HG03280 (cell line): ENCODE results near the gene WWOX.

Experiments used
- ATAC-seq: cut with Tn5 transposase; IDR thresholded peaks from one replicate; pipeline ENCODE4 v1.9.1; 2021; ENCODE audit warnings: mild to moderate bottlenecking, moderate library complexity; ENCODE audit not compliant: unreplicated experiment

The WWOX gene

DNA sequence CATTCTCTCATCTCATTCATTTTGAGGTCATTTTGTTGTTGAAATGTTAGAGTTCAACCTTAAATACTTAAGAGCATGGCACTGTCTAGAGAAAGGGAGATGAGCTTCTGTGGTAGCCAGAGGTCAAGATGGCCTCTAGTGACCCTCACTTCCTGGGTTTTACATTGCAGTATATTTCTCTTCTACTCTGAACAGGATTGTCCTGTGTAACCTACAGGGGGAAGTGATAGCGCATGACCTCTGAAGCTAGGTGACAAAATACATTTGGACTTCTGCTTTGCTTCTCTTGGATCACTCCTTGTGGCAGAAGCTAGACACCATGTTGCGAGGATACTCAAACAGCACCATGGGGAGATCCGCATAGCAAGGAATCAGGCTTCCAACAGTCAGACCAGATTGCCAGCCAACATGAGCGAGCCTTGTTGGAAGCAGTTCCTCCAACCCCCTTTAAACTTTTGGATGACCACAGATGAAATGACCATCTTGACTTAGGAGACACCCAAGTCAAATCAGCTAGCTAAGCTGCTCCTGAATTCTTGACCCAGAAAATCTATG is 752.7 kb downstream of the WWOX start:
- ATAC-seq: no peak

DNA sequence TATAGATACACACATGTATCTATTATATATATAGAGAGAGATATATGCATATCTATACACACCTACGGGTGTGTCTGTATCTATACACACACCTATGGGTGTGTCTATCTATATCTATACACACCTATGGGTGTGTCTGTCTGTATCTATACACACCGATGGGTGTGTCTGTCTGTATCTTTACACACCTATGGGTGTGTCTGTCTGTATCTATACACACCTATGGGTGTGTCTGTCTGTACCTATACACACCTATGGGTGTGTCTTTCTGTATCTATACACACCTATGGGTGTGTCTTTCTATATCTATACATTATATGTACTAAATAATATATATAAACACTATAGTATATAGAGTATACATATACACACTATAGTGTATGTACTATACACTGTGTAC is 762.6 kb downstream of the WWOX start:
- ATAC-seq: no peak

DNA sequence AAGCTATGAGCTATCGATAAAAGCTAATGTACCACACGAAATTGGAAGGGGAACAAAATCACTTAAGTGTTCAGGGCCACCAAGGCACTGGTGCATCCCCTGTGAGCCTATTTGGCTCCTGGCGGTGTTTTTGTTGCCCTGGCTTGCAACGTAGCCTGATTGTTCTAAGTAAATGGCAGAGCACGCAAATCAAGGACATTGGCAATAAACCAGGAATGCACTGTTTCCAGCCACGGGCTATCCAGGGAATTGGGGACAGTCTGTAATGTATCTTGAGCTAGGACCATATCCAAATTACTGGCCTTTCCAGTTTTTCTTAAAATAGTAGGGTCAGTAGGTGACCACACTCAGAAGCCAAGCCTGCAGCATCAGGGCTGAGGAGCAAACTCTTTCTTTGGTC is 767.1 kb downstream of the WWOX start:
- ATAC-seq: no peak

DNA sequence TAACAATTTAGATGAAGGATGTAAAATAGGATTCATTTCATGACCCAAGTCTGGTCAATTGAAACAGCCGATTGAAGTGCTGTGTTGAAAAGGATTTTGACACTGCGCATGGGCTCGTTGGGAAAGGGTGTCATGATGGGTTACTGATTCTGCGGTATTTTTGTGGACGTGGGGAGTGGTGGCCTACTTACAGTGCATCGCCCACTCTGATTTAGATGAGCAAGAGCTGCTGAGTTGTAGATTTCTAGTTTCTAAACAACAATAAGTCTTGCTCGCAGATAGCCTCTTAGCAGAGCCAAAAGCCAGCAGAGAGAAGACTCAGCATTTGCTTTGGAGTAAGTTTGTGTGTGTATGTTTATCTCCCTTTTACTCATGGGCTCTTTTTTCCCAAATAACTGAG is 770.0 kb downstream of the WWOX start:
- no peak for ATAC-seq

DNA sequence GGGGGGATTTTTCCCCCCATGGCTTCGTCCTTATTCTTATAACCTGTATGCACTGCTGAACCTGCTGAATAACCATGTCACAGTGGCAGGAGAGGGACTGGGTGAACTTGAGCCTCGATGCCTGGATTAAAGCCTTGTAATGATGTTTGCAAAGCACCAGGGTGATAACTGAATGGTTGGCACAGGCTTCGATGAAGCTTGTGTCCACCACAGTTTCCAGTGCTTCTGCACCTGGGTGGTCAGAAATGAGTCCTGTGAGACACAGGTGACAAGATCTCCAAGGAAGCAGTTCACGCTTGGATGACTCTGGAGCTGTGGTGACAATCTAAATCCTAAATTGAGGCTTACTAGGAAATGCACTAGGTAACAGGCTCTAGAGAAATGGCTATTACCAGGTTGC is 771.8 kb downstream of the WWOX start:
- ATAC-seq: no peak

DNA sequence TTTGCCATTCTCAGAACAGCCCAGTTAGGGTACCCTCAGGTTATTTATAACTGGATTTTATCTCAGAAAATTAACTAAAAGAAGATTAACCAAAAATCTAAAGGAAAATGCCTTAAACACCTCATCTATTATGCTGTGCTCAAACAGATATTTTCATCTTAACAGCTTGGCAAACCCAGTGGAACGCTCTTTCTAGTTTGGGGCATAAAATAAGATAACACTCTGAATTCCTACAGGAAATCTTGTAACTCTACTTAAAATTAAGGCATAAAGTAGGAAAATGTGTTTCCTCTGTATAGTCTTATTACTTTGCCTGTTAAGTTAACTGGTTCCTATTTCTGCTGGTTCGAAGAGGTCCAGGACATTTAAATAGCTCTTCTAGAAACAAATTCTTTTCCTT is 777.2 kb downstream of the WWOX start:
- ATAC-seq: no peak

DNA sequence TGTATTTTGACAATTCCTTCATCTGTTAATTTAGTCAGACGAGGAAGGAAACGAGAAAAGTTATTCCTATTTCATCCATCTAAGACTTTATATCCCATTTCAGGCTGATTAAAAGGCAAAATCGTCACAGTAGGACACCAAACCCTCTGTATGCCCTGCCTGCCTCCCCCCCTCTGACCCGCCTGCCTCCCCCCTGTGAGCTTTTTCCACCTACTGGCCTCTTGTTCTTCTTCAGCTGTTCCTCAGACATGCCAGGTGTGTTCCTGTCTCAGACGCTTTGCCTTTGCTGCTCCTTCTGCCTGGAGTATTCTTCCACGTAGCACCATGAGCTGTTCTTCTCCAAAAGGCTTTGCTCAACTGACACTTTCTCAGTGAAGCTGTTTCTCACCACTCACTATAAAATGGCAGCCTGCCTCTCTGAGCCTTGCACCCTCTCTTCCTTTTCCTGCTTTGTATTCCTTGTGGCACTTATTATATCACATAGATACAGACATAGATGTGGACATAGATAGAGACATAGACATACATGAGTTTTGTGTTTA is 777.7 kb downstream of the WWOX start:
- ATAC-seq: no peak

DNA sequence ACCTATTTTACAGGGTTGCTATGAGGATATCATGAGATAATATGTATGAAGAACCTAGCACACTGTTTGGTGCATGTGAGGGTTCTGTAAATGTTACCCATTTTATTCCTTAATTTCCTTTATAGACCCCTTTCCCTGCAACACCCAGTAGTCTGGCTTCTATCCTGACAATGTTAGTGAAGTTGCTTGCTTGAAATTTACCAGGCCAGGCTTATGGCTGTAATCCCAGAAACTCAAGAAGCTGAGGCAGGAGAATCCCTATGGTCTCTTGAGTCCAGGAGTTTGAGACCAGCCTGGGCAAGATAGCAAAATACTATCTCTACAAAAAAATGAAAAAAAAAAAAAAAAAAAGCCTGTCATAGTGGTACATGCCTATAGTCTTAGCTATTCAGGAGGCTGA is 779.1 kb downstream of the WWOX start:
- no peak for ATAC-seq

DNA sequence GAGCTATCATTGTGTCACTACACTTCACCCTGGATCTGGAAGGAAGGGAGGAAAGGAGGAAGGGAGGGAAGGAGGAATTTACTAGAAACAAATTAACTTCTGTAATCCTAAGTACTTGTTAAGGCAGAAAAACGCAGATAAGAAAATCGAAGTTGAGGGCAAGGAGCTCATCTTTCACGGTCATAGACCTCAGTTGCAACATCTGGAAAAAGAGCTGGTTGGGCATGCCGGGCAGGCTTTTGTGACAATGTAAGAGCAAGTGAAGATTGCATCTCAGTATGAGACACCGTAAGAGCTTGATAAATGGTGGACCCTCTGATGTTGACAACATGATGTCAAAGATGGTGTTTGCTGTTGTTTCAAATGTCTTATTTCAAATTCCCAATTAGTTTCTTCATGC is 779.6 kb downstream of the WWOX start:
- ATAC-seq: no peak

DNA sequence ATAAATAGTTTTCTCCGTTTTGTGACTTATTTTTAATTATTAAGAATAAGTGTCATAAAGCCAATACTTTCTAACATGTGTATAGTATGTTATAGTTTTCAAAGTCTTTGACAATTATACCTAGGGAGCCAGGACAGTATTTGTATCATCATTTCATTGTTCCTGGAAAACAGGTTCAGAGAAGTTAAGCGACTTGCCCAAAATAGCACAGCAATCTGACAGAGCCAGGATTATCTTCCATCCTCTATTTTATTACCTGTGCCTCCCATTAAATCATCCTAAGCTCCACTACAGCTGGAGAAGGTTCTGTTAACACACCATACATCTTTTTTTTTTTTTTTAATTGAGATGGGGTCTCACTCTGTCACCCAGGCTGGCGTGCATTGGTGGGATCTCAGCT is 782.7 kb downstream of the WWOX start:
- no peak for ATAC-seq

DNA sequence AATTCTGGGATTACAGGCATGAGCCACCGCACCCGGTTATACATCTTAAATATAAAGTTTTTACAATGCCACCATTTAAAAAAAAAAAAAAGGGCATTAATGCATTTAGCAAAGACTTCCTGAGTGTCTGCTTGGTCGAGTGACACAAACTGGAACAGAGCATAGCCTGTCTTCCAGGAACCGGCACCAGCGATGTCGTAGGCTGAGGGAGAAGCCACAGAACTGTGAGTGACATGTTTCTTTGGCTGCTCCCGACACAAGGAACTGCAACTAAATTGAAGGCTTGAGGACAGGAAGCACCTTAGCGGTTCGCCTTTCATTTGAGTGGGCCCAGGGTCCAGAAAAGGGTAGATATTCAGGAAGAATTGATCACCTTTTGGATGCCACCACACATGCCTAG is 783.3 kb downstream of the WWOX start:
- ATAC-seq: no peak

DNA sequence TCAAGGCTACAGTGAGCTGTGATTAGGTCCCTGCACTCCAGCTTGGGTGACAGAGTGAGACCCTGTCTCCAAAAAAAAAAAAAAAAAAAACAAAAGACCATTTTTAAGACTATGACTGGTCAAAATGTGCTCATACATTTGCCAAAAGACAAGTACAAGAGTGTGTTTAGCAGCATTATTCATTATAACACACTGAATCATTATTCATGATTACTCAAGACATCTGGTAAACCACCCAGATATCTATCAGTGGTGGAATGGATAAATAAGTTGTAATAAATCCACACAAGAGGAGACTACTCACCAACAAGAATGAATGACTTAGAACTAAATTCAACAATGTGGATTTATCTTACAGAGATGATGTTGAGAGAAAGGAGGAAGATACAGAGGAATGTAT is 784.8 kb downstream of the WWOX start:
- no peak for ATAC-seq

DNA sequence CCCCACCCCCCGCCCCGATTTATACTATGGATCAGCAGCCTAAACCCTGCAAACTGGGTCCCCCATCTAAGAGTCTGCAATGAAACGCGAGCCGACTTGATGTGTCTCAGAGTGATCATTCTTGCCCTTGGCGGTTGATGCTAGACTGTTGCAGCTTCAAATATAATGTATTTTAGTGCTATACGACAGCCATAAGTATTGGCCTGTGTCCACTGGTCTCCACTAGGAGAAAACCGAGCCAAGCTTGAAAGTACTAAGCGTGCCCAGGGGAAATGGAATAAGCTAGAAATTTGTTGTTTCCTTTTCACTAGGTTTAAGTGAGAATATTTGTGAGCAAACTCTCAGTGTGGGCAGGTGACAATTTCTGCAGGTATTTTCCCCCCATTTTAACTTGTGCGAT is 789.9 kb downstream of the WWOX start:
- ATAC-seq: no peak

DNA sequence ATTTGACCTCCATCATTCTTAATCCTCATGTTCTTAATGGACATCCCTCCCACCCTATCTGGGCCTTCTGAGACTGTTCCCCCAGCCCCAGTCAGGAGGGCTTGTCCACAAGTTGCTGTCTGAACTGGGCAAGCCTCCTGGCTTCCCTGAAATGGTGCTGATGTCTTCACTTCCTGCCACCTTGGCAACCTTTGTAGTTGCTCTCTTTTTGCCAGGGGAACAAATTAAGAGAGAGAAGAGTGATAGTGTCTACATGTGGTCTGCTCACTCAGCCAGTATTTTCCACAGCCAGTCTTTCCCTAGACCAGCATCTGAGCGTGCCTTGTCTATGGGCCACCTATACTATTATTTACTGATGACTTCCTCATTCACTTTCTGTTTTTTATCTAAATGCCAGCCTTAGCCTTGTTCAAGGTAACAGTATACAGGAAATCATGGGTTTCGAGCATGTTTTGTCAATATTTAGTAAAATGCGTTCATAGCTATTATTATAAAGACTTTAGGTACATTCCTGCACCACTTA is 791.0 kb downstream of the WWOX start:
- no peak for ATAC-seq

DNA sequence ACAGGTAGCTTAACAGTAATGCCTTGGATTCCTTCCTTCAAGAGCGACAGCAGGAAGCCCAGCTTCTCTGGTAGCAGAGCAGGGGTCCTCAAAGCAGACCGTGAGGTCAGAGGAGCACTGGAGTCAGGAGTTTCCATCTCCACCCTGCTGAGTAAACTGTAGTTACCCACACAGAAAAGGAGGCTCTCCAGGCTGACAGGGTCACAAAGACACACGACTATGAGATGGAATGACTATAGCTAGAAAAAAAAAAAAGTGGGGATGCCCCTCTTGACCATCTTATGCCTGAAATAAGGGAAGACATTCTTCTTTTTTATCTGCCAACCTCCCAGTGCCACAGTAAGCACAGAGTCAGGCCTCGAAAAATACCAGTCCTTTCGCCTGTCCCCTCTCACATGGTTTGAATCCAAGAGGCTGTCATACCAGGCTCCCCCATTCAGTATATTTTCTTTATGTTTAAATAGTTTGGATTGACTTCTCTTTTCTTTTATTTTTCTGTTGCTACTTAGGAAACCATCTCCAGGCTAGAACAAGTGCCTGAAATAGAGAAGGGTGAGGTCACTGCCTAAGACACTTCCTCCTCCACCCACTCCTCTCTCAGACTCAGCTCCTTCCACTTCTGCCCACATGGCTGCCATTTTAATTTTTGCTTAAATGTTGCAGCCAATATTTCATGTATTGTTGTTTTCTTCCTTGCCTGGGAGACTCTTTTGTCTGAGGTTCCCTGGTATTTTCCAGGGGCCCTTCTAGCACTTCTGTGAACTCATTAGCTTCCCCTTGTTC is 793.7 kb downstream of the WWOX start:
- ATAC-seq: no peak

DNA sequence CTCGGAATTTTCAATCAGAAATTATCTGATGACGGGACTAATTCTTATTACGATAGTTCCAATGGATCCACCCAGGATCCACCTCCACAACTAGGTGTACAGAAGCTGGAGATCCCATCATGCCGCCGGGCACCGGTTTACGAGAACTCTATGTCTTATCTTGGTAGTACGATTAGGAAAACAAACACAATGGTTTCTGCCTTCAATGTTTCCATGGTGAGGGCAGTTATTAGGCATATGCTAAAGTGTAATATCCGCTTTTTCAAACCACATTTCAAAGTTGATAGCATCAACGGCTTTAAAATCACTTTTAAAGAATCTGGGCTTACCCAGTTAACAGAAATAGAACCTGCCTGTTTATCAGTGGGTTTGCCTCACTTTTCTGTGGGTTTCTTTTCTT is 795.4 kb downstream of the WWOX start:
- ATAC-seq: no peak

DNA sequence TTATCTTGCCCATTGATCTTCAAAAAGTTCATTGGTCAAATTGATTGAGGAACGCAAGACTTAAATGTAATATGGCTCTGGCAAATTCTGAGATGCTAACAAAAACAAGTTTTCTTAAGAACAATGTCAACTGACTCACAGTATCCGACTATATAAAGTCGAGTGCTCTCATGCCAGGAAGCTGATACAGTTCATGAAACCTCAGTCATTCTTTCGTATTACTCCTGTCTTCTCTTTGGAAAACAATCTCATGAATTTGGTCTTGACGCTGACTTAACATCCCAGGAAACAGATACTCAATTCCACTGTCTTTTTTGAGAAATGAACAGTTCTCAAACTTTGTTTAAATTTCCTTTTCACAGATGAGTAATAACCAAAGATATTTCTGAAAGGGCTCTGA is 796.2 kb downstream of the WWOX start:
- ATAC-seq: no peak

DNA sequence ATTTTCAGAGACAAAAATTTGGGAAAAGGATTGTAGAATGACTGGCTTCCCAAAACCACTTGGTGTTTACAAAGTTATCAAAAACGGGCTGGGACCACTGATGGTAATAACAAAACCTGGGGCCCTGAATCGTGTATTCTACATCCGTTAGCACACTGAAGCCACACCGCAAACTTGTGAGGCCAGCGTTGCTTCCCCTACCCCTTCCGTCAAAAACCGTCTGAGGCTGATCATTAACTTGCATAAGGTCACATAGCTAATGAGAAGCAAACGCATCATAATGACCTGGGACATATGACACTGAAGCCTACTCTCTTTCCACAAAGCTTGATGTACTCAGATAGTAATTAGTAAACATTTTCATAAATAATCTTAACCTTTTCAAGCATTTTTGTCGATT is 796.8 kb downstream of the WWOX start:
- no peak for ATAC-seq

DNA sequence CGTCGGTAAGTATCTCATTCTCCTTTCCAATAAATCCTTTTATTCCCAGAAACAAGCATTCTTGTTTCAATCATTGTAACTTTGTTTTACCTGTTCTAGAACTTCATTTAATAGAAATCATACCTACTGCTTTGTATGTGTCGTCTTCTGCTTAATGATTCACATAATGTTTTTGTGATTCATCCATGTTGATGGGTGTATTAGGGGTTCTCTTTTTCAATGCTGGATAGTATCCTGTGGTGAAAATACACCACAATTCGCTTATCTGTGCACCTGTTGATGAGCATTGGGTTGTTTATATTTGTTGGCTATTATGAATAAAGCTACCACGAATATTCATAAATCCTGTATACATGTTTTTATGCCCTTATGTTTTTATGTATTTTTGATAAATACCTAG is 797.8 kb downstream of the WWOX start:
- ATAC-seq: no peak

DNA sequence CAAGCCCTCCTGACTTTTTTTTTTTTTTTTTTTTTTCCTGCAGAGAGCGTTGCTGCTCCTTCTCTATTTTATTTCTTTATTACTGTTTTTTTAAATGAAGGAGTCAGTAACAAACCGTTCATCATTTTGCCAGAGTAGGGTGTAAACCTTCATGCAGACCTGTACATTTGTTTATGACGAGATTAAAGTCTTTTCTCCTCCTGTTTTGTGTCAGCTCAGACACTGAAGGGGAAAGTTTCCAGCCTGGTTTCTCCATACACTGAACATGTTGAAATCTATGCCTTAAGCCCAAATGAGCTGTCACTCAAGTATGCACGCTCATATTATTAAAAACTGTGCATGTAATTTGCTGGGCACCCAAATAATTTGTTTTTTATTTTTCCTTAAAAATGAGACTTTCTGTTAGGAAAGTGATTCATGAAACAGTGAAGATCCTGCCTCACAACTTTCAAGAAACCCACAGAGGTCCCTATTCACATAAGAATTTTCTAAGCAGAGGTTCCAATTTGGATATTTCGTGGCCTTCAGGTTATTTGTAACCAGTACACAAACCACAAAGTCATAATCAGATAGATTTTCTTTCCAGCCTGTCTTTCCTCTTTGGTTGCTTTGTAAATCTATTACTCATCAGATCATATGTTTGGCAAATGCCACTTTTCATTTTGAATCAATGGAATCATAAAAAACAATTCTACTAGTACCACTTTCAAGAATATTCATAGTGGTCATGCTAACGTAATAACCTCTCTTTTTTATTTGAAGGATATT is 800.8 kb downstream of the WWOX start:
- ATAC-seq: no peak

DNA sequence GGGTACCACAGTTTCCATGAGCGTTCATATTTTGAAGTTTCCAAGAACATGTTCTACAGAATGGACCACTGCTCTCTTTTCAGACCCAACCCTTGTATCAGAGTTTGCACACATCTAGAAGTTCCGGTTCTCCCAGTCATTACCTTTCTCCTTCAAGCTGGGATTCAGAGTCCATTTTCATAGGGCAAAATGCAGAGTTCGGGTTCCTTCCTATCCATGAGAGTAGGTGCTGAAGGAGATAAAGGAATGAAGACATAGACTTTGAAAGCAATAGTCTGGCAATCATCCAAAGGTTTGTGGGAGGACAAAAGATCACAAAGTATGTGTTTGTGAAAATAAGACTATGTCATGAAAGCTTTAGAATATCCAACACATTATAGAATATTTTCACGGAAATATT is 801.5 kb downstream of the WWOX start:
- ATAC-seq: no peak

DNA sequence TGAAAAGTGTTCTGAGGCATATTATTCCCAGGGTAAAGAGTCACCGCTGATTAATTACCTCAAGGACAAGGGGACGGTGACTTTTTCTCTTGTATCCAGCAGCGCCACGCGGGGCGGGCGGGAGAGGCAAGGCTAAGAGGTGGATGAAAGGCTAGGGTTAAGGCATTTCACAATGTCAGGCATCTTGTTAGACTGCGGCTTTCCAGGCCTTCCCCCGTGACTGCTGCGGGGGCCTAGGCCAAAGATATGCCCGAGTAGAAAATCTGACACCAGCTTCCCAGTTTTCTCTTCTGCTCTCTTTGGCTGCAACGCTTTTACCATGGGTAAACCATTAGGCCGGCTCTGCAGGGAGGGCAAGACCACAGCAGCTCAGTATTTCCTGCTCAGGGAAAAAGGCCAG is 802.9 kb downstream of the WWOX start:
- ATAC-seq: no peak
